MCF 10A (cell line): ENCODE measurements around the gene GJB4. TPM values are rescaled to one million over a fixed set of nuclear protein-coding genes. Genes with fewer than 3 reads are reported as not detected.

Source experiments
- BruUV-seq: library from RNA; stranded (reverse); fragments of 400-500 nt; replicated peaks from 2 replicates; lab custom pipeline; 2021; lab: Mats Ljungman, UMichigan
- CTCF ChIA-PET: fragments of 300-600 bp; sonication (Branson Sonifier 250); formaldehyde crosslinking; extraction: SDS; loops from one replicate; lab custom pipeline; 2021; ENCODE audit warnings: antibody characterized with exemption, inconsistent platforms; lab: Yijun Ruan, JAX
- POLR2A ChIA-PET: fragments of 300-600, 350-650 bp; sonication (Branson Sonifier 250); formaldehyde crosslinking; extraction: SDS; loops from one replicate; lab custom pipeline; 2020; ENCODE audit warnings: antibody characterized with exemption, inconsistent platforms; lab: Yijun Ruan, JAX
- DNase-seq: peaks from one replicate; pipeline ENCODE4 v3.0.0-alpha.2; 2018; ENCODE audit not compliant: unreplicated experiment
- H3K27ac Mint-ChIP-seq: one replicate; pipeline ENCODE4 v1.8.0; 2022; ENCODE audit warnings: mild to moderate bottlenecking, low read depth, mixed read lengths; ENCODE audit not compliant: unreplicated experiment
- H3K27me3 Mint-ChIP-seq: one replicate; pipeline ENCODE4 v1.8.0; 2022; ENCODE audit warnings: mixed read lengths; ENCODE audit not compliant: insufficient read depth, unreplicated experiment
- H3K36me3 Mint-ChIP-seq: one replicate; pipeline ENCODE4 v1.8.0; 2022; ENCODE audit warnings: mild to moderate bottlenecking, moderate library complexity, mixed read lengths; ENCODE audit not compliant: insufficient read depth, unreplicated experiment
- H3K4me1 Mint-ChIP-seq: one replicate; pipeline ENCODE4 v1.8.0; 2022; ENCODE audit warnings: mixed read lengths; ENCODE audit not compliant: insufficient read depth, unreplicated experiment
- H3K4me3 Mint-ChIP-seq: one replicate; pipeline ENCODE4 v1.8.0; 2022; ENCODE audit warnings: mild to moderate bottlenecking, moderate library complexity, mixed read lengths; ENCODE audit not compliant: unreplicated experiment
- H3K9me3 Mint-ChIP-seq: one replicate; pipeline ENCODE4 v1.8.0; 2022; ENCODE audit warnings: mixed read lengths; ENCODE audit not compliant: unreplicated experiment
- intact Hi-C: fragments of 100-400 bp; cut with micrococcal nuclease; formaldehyde crosslinking; loops from 2 replicates; pipeline ENCODE4 v1.14.1; 2022
- total RNA-seq: library from RNA; stranded (reverse); gene quantifications from 2 replicates; pipeline ENCODE4 v1.2.3, GENCODE V29; 2022
- TF ChIP-seq, protein P1 (sequence below): fragments of 200-600 bp; IDR thresholded peaks from one replicate; pipeline ENCODE4 v1.8.0; 2022; ENCODE audit warnings: antibody characterized with exemption, mild to moderate bottlenecking; ENCODE audit not compliant: unreplicated experiment

Gene GJB4
- total RNA-seq, 1 experiment from 2014 or later: 0.28 TPM

GRCh38 chr1:34746101-34746500 lies 13.4 kb upstream of the GJB4 start:
- TF ChIP-seq, protein P1, sequence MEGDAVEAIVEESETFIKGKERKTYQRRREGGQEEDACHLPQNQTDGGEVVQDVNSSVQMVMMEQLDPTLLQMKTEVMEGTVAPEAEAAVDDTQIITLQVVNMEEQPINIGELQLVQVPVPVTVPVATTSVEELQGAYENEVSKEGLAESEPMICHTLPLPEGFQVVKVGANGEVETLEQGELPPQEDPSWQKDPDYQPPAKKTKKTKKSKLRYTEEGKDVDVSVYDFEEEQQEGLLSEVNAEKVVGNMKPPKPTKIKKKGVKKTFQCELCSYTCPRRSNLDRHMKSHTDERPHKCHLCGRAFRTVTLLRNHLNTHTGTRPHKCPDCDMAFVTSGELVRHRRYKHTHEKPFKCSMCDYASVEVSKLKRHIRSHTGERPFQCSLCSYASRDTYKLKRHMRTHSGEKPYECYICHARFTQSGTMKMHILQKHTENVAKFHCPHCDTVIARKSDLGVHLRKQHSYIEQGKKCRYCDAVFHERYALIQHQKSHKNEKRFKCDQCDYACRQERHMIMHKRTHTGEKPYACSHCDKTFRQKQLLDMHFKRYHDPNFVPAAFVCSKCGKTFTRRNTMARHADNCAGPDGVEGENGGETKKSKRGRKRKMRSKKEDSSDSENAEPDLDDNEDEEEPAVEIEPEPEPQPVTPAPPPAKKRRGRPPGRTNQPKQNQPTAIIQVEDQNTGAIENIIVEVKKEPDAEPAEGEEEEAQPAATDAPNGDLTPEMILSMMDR: no peak
- Mint-ChIP-seq H3K4me1 (no peaks in the 10 kb centered on the region), H3K4me3 (no peak overlapping the region), H3K27ac (no peak overlapping the region), H3K27me3 (no peaks in the 10 kb centered on the region), H3K9me3 (no peaks in the 10 kb centered on the region), H3K36me3 (no peaks in the 10 kb centered on the region)
- no peak for DNase-seq
- intact Hi-C loops: no loop called here
- ChIA-PET POLR2A (interaction anchor here (1.4 kb wide), 1 partner anchor 9 kb away, joined by 8 read pairs; the partner anchor contains the start of gene GJB5), CTCF (interaction anchor here (0.6 to 6.1 kb wide), 7 partner anchors 11 to 1113 kb away, joined by 3 to 53 read pairs (median 3); no protein-coding TSS in a partner anchor)
- BruUV-seq: no TSS peak

DNA sequence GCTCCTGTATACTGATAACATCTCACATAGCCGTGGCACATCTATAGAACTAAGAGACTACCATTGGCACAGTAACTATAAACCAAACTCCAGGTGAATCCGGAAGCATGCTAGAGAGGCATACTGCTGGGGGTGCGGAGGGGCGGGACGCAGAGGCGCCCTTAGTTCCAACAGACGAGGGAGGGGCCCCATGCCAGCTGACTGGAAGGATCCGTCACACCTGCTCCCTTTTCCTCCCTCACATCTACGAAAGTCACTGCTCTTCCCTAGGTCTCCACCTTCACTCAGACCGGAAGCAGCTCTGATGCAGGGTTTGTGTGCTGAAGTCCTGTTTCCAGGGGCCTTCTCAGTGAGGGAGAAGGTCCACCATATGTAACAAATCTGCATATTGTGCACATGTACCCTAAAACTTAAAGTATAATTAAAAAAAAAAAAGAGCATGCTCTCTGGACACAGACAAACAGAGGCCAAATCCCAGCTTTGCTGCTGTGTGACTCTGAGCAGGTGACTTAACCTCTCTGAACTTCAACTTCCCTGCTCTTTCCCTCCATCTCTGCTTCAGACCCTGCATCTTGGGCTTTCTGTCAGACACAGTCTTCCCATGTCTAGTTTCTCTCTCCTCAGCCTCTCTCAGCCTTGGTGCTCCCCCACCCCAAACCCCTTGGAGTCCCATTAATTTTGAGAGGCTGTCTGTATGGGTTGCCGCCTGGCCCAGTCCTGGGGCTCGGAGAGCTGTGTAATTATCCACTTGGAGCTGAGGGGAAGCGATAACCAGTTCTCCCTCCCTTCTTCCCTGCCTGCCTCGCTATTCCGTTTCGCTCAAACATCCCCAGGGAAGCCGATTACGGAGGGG lies 12.5 kb upstream of the GJB4 start:
- Mint-ChIP-seq H3K27ac (no peak overlapping the region), H3K9me3 (no peaks in the 10 kb centered on the region), H3K27me3 (no peaks in the 10 kb centered on the region), H3K4me1 (no peaks in the 10 kb centered on the region), H3K36me3 (no peaks in the 10 kb centered on the region), H3K4me3 (no peak overlapping the region)
- CTCF ChIA-PET: interaction anchor here (0.5 to 6.1 kb wide), 7 partner anchors 12 to 1137 kb away, joined by 3 to 53 read pairs (median 3); no protein-coding TSS in a partner anchor
- no peak for DNase-seq
- TF ChIP-seq, protein P1: no peak
- intact Hi-C loops: no loop called here
- BruUV-seq: no TSS peak
- POLR2A ChIA-PET: interaction anchor here (1.4 kb wide), 1 partner anchor 8 kb away, joined by 8 read pairs; the partner anchor contains the start of gene GJB5

DNA sequence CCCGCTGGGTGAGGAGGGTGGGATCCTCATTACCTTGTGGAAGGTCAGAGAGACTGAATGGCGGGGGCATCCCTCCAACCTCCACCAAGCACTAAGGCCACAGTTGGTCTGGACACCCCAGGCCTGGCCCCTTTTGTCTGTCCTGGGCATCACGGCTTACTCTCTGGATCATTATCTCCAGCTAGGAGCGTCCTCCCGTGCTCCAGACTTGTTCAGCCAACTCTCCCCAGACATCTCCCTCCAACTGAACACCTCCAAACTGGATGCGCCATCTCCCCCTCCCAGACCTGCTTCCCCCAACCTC lies 11.9 kb upstream of the GJB4 start:
- Mint-ChIP-seq H3K4me3 (no peak overlapping the region), H3K27me3 (no peaks in the 10 kb centered on the region)

GRCh38 chr1:34749992-34750391 lies 9.5 kb upstream of the GJB4 start:
- no peak for DNase-seq
- Mint-ChIP-seq H3K4me3 (no peak overlapping the region), H3K27me3 (no peaks in the 10 kb centered on the region), H3K9me3 (peaks cover 9% of the 10 kb centered on the region), H3K36me3 (no peaks in the 10 kb centered on the region), H3K27ac (no peak overlapping the region), H3K4me1 (peaks cover 8% of the 10 kb centered on the region)
- POLR2A ChIA-PET: no interaction called here
- BruUV-seq: no TSS peak
- CTCF ChIA-PET: interaction anchor here (1.5 to 8.9 kb wide), 3 partner anchors 9 to 1117 kb away, joined by 4 to 82 read pairs (median 8); no protein-coding TSS in a partner anchor
- TF ChIP-seq, protein P1: no peak
- intact Hi-C loops: no loop called here

More for the DNA sequence above, 11.9 kb upstream of the GJB4 start:
- H3K4me1 Mint-ChIP-seq: no peaks in the 10 kb centered on the region
- H3K36me3 Mint-ChIP-seq: no peaks in the 10 kb centered on the region
- no peak overlapping the region for H3K27ac Mint-ChIP-seq
- no TSS peak for BruUV-seq
- POLR2A ChIA-PET: interaction anchor here (1.4 kb wide), 1 partner anchor 7 kb away, joined by 8 read pairs; the partner anchor contains the start of gene GJB5
- CTCF ChIA-PET: interaction anchor here (0.5 kb wide), 1 partner anchor 629 kb away, joined by 3 read pairs; no protein-coding TSS in a partner anchor
- H3K9me3 Mint-ChIP-seq: no peaks in the 10 kb centered on the region
- DNase-seq: no peak
- intact Hi-C loops: no loop called here
- TF ChIP-seq, protein P1: no peak
